ENCODE measurements around the gene GBP6.

DNA sequence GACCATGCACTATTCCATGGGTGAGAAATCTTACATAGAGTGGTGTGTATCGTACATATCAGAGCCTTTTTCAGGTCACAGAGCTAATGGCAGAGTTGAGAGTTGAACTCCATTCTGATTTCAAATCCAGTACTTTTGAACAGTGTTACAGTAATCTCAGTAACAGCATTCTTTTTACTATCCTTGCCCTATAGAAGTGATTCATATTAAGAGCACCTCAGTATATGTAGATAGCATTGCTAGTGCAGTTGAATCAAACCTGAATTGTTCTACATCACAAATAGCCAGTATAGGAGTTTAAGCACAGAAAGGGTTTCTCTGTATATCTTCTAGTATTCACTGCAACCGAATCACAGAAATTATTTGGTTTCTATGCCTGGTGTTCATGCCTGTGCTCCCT is 11.4 kb upstream of the GBP6 start:
- TF ChIP-seq, protein P1, sequence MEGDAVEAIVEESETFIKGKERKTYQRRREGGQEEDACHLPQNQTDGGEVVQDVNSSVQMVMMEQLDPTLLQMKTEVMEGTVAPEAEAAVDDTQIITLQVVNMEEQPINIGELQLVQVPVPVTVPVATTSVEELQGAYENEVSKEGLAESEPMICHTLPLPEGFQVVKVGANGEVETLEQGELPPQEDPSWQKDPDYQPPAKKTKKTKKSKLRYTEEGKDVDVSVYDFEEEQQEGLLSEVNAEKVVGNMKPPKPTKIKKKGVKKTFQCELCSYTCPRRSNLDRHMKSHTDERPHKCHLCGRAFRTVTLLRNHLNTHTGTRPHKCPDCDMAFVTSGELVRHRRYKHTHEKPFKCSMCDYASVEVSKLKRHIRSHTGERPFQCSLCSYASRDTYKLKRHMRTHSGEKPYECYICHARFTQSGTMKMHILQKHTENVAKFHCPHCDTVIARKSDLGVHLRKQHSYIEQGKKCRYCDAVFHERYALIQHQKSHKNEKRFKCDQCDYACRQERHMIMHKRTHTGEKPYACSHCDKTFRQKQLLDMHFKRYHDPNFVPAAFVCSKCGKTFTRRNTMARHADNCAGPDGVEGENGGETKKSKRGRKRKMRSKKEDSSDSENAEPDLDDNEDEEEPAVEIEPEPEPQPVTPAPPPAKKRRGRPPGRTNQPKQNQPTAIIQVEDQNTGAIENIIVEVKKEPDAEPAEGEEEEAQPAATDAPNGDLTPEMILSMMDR (IDR thresholded peaks at IDR 0.05) = no peak
- no peak for TF ChIP-seq POLR2A (IDR thresholded peaks at IDR 0.05)
- TF ChIP-seq EP300 (IDR thresholded peaks at IDR 0.05) = no peak

All from gastroesophageal sphincter (tissue), 3 donors.